Ovary (tissue), 3 donors: ENCODE data around the gene CHRM5.

Experiments
- CTCF ChIP-seq, 3 donors: fragments of 450-650 bp in 2 of 3; fragments of 200-600 bp in 1 of 3; IDR thresholded peaks; one replicate each; pipeline versions ENCODE4 v1.5.1 to v1.8.0; 2016 to 2022; ENCODE audit warnings: antibody characterized with exemption in 3 of 3, mild to moderate bottlenecking in 1 of 3
- EP300 ChIP-seq: sonication (generic); formaldehyde crosslinking; IDR thresholded peaks from one replicate; pipeline ENCODE4 v1.6.1; 2017; ENCODE audit warnings: antibody characterized with exemption
- donor health status: DM: no; HTN: no; CAD: no.

- TF ChIP-seq CTCF (IDR thresholded peaks at IDR 0.05), result no peak
- no peak for TF ChIP-seq EP300
Observed at GRCh38 chr15:33994005-33994615, 25.8 kb downstream of the CHRM5 start.
